Keratinocyte (primary cell): ENCODE measurements around the gene KIZ. TPM values are rescaled to one million over a fixed set of nuclear protein-coding genes. Genes with fewer than 3 reads are reported as not detected.

Experiments used
- DNase-seq: peaks from one replicate; pipeline ENCODE4 v3.0.0-alpha.2; 2011; ENCODE audit warnings: low read depth, missing footprints, low spot score
- FAIRE-seq: peaks from 2 replicates; lab custom pipeline; 2011; peaks lifted over from hg19 to GRCh38; lab: Jason Lieb, UNC
- H2AFZ ChIP-seq: 2 replicates; pipeline ENCODE4 v1.6.0; 2012; ENCODE audit warnings: low read length, control low read depth, inconsistent platforms; ENCODE audit not compliant: control insufficient read depth
- H3K27ac ChIP-seq: 2 replicates; pipeline ENCODE4 v1.5.1; 2011; ENCODE audit warnings: low read length; ENCODE audit not compliant: control insufficient read depth, insufficient read depth
- H3K27me3 ChIP-seq: 3 replicates; pipeline ENCODE4 v1.6.0; 2011; ENCODE audit warnings: low read length; ENCODE audit not compliant: control insufficient read depth, insufficient read depth; ENCODE audit errors: extremely low read depth
- H3K36me3 ChIP-seq, 2 experiments: 2 replicates in 1 of 2; 3 replicates in 1 of 2; pipeline ENCODE4 v1.5.1; 2011; ENCODE audit warnings: low read length in 2 of 2, mild to moderate bottlenecking in 1 of 2; ENCODE audit not compliant: control insufficient read depth in 2 of 2, insufficient read depth in 2 of 2; ENCODE audit errors: extremely low read depth in 1 of 2
- H3K4me1 ChIP-seq: 3 replicates; pipeline ENCODE4 v1.5.1; 2011; ENCODE audit warnings: low read length; ENCODE audit not compliant: control insufficient read depth, insufficient read depth; ENCODE audit errors: extremely low read depth
- H3K4me2 ChIP-seq: 3 replicates; pipeline ENCODE4 v1.6.0; 2011; ENCODE audit warnings: low read depth, low read length; ENCODE audit not compliant: control insufficient read depth, insufficient read depth; ENCODE audit errors: extremely low read depth
- H3K4me3 ChIP-seq, 3 experiments: fragments of 200-600 bp in 1 of 3; sonication (generic) in 1 of 3; 2 replicates in 2 of 3; 3 replicates in 1 of 3; pipeline ENCODE4 v1.5.1; 2011 to 2016; ENCODE audit warnings: low read length in 3 of 3, mild to moderate bottlenecking in 3 of 3, control low read depth in 2 of 3, inconsistent platforms in 1 of 3, low read depth in 1 of 3, mixed read lengths in 1 of 3, mixed run types in 1 of 3, moderate library complexity in 1 of 3; ENCODE audit not compliant: control insufficient read depth in 2 of 3, insufficient read depth in 2 of 3; ENCODE audit errors: extremely low read depth in 1 of 3
- H3K79me2 ChIP-seq: 2 replicates; pipeline ENCODE4 v1.6.0; 2012; ENCODE audit warnings: low read length; ENCODE audit not compliant: control insufficient read depth, insufficient read depth
- H3K9ac ChIP-seq: 3 replicates; pipeline ENCODE4 v1.6.0; 2011; ENCODE audit warnings: low read length; ENCODE audit not compliant: control insufficient read depth, insufficient read depth; ENCODE audit errors: extremely low read depth
- H3K9me1 ChIP-seq: 3 replicates; pipeline ENCODE4 v1.6.0; 2011; ENCODE audit warnings: low read length; ENCODE audit not compliant: control insufficient read depth, insufficient read depth; ENCODE audit errors: extremely low read depth
- H3K9me3 ChIP-seq: 2 replicates; pipeline ENCODE4 v1.5.1; 2012; ENCODE audit warnings: low read depth, low read length; ENCODE audit not compliant: control insufficient read depth
- H4K20me1 ChIP-seq: 3 replicates; pipeline ENCODE4 v1.6.0; 2011; ENCODE audit warnings: low read length; ENCODE audit not compliant: control insufficient read depth, insufficient read depth; ENCODE audit errors: extremely low read depth
- EZH2 ChIP-seq: IDR thresholded peaks from one replicate; pipeline ENCODE4 v1.6.1; 2012; ENCODE audit warnings: inconsistent platforms, mild to moderate bottlenecking, low read length, moderate library complexity
- dilution Hi-C: fragments of 300-500 bp; cut with MboI; formaldehyde crosslinking; loops from one replicate; pipeline ENCODE4 v1.7.0; 2020; ENCODE audit warnings: low sequenced_read_pairs; ENCODE audit not compliant: extremely low pct_ligation_motif_present
- polyA plus RNA-seq, 5 experiments: library from polyadenylated mRNA; depleted of rRNA in 3 of 5; stranded (reverse) in 3 of 5; stranded (forward) in 1 of 5; unstranded in 1 of 5; fragments of >200 nt; gene quantifications; 1 replicate in 1 of 5; 2 replicates in 3 of 5; 3 replicates in 1 of 5; pipeline versions ENCODE4 v1.2.1 to v1.2.3, GENCODE V29; 2011 to 2012; ENCODE audit warnings: missing spikeins in 2 of 5, low read depth in 1 of 5, low replicate concordance in 1 of 5
- TF ChIP-seq, protein P1 (sequence below), 3 experiments: IDR thresholded peaks in 1 of 3; conservative IDR thresholded peaks in 1 of 3; optimal IDR thresholded peaks in 1 of 3; 2 replicates in 2 of 3; 3 replicates in 1 of 3; pipeline versions ENCODE3 to v1.5.1; 2011; ENCODE audit warnings: low read length in 3 of 3, mild to moderate bottlenecking in 3 of 3, moderate library complexity in 2 of 3, control low read depth in 1 of 3, inconsistent platforms in 1 of 3; ENCODE audit not compliant: insufficient read depth in 2 of 3; ENCODE audit errors: extremely low read depth in 1 of 3

KIZ gene
- polyA plus RNA-seq, 1 donor (not counting 4 experiments of a cell fraction or from before 2014, with no cell fraction given): 21.3 TPM

DNA sequence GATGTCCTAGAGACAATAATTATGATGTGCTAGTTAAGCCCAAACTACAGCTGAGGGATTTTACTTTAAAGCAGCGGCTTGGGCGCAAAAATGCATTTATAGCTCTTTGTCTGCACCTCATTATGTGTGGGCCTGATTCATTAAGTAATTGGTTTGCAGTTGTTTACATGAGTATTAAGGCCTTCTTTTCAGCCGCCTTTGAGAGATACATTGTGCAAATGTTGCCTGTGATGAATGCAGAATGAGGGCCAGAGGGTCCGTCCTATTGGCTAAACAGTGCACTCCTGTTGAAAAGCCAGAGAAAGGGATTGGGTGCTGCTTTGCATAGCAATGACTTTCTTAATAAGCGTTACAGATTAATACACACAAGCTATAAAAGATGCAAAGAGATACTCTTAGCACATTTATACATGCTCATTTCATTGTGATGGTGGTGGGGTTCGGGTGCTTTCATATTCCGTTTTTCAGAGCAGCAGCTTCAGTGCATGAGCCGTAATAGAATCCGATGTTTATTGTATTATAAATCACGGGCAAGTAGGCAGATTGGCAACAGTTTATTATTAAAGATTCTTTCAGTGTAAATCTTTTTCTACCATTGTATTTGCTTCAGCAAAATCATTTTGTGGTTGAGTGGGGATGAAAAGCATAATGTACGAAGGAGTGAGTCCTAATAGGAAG lies 109.1 kb downstream of the KIZ start:
- Histone ChIP-seq H3K27me3 (no peaks in the 10 kb centered on the region), H3K9me3 (no peaks in the 10 kb centered on the region), H3K4me3 (no peak overlapping the region), H3K4me2 (no peak overlapping the region), H4K20me1 (no peaks in the 10 kb centered on the region), H3K4me1 (no peaks in the 10 kb centered on the region), H3K27ac (no peak overlapping the region), H3K79me2 (no peaks in the 10 kb centered on the region), H3K9me1 (no peaks in the 10 kb centered on the region), H3K9ac (no peak overlapping the region), H2AFZ (no peak overlapping the region), H3K36me3 (peaks cover 0 to 1% of the 10 kb centered on the region in 2 experiments)
- TF ChIP-seq, protein P1, sequence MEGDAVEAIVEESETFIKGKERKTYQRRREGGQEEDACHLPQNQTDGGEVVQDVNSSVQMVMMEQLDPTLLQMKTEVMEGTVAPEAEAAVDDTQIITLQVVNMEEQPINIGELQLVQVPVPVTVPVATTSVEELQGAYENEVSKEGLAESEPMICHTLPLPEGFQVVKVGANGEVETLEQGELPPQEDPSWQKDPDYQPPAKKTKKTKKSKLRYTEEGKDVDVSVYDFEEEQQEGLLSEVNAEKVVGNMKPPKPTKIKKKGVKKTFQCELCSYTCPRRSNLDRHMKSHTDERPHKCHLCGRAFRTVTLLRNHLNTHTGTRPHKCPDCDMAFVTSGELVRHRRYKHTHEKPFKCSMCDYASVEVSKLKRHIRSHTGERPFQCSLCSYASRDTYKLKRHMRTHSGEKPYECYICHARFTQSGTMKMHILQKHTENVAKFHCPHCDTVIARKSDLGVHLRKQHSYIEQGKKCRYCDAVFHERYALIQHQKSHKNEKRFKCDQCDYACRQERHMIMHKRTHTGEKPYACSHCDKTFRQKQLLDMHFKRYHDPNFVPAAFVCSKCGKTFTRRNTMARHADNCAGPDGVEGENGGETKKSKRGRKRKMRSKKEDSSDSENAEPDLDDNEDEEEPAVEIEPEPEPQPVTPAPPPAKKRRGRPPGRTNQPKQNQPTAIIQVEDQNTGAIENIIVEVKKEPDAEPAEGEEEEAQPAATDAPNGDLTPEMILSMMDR (optimal IDR thresholded peaks at IDR 0.05 in 1 of 3, IDR thresholded peaks at IDR 0.05 in 1 of 3, conservative IDR thresholded peaks at IDR 0.05 in 1 of 3; ENCODE audit: extremely low read depth in 1 of 3, insufficient read depth in 2 of 3, low read length in 3 of 3): no peak
- no peak for TF ChIP-seq EZH2
- FAIRE-seq (no peak), DNase-seq (no peak)
- dilution Hi-C loops: no loop called here

DNA sequence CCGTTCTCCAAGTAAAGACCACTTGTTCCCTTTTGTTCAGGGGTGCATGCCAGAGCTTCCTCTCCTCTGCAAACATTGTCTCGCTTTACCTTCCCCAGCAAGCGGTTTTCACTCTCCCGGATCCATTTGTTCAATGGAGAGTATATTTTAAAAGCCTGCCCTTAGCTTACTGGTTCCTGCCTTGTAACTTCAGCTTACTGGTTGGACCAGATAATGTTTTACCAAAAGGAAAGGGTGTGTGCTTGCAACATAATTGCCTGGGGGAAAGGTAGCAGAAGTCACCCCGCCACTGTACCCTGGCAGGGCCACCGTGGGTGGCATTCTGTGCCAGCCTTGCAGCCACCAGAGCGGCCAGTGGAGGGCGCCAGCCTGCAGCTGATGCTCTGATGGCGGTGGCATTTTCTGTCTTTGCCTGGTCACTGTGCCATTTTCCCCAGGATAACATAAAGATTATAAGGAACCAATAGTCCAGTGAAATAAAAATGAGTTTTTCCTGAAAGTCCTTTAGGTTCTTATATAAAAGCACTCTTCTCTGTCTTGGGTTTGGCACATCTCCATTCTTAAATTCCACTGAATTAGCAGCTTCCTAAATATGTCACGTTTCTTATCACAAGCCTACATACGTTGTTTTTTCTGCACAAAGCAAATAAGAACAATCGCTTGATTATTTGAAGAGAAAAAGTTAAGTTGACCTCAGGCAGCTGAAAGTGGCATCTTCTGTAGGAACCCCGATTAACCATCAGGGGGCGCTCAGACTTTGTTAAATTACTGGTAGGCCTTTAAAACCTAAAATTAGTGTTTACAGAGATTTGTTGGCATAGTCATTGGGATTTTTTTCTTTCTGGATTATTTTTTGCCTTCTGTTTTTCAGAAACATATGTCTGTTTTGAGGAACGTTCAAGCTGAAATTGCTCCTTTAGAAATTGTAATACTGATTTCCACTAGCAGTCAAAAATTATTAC lies 109.9 kb downstream of the KIZ start:
- DNase-seq: no peak
- dilution Hi-C loops: no loop called here
- Histone ChIP-seq H4K20me1 (no peaks in the 10 kb centered on the region), H3K9me3 (no peaks in the 10 kb centered on the region), H3K27ac (no peak overlapping the region), H3K4me2 (peak overlapping the region; percentile 1), H3K4me1 (no peaks in the 10 kb centered on the region), H3K9ac (no peak overlapping the region), H3K27me3 (no peaks in the 10 kb centered on the region), H2AFZ (no peak overlapping the region), H3K9me1 (no peaks in the 10 kb centered on the region), H3K79me2 (no peaks in the 10 kb centered on the region), H3K36me3 (peaks cover 0 to 1% of the 10 kb centered on the region in 2 experiments), H3K4me3 (no peak overlapping the region)
- TF ChIP-seq, protein P1 (optimal IDR thresholded peaks at IDR 0.05 in 1 of 3, IDR thresholded peaks at IDR 0.05 in 1 of 3, conservative IDR thresholded peaks at IDR 0.05 in 1 of 3; ENCODE audit: extremely low read depth in 1 of 3, insufficient read depth in 2 of 3, low read length in 3 of 3): peak; percentile 90 to 98 (median 94)
- TF ChIP-seq EZH2: no peak
- FAIRE-seq: no peak
